Coronary artery (tissue), 2 donors: ENCODE results near the gene TASP1.
"Not testable (repeated sequence)": the region's sequence is repeated elsewhere in the genome, so short reads cannot be mapped to it uniquely, and the experiment has no call there.

ENCODE experiments used
- DNase-seq: peaks from one replicate; pipeline ENCODE4 v3.0.0-alpha.2; 2017; ENCODE audit warnings: low spot score
- H3K27ac ChIP-seq, 2 donors: fragments of 200-600 bp; sonication (generic); one replicate each; pipeline ENCODE4 v1.5.1; 2016 to 2019
- H3K4me3 ChIP-seq: fragments of 200-600 bp; sonication (generic); 2 replicates; pipeline ENCODE4 v1.5.1; 2016; ENCODE audit warnings: mild to moderate bottlenecking, moderate library complexity
- CTCF ChIP-seq: fragments of 200-600 bp; sonication (generic); IDR thresholded peaks from one replicate; pipeline ENCODE4 v1.5.1; 2019; ENCODE audit warnings: antibody characterized with exemption

Gene TASP1

GRCh38 chr20:13364278-13365170 lies 274.2 kb downstream of the TASP1 start:
- no peak for TF ChIP-seq CTCF
- no peak overlapping the region for H3K4me3 ChIP-seq

GRCh38 chr20:13363473-13363872 lies 275.3 kb downstream of the TASP1 start:
- no peak for TF ChIP-seq CTCF
- H3K4me3 ChIP-seq = no peak overlapping the region
- no peak for DNase-seq
- no peak overlapping the region for H3K27ac ChIP-seq

More at GRCh38 chr20:13364278-13365170, 274.2 kb downstream of the TASP1 start:
- no peak for DNase-seq
- no peak overlapping the region for H3K27ac ChIP-seq

- not testable (repeated sequence) for H3K4me3 ChIP-seq, DNase-seq, H3K27ac ChIP-seq
Measured at GRCh38 chr20:13362165-13362564, 276.6 kb downstream of the TASP1 start.

- not testable (repeated sequence) for H3K4me3 ChIP-seq, H3K27ac ChIP-seq
Measured at GRCh38 chr20:13358936-13359335, 279.8 kb downstream of the TASP1 start.

GRCh38 chr20:13357782-13358181 lies 280.9 kb downstream of the TASP1 start:
- not testable (repeated sequence) for H3K27ac ChIP-seq, DNase-seq, H3K4me3 ChIP-seq

More at GRCh38 chr20:13358936-13359335, 279.8 kb downstream of the TASP1 start:
- not testable (repeated sequence) for DNase-seq

- Histone ChIP-seq H3K4me3 (no peak overlapping the region), H3K27ac (no peak overlapping the region)
- TF ChIP-seq CTCF = no peak
- no peak for DNase-seq
Measured at GRCh38 chr20:13356591-13356990, 282.1 kb downstream of the TASP1 start.

GRCh38 chr20:13355941-13356486 lies 282.7 kb downstream of the TASP1 start:
- no peak overlapping the region for H3K4me3 ChIP-seq
- no peak overlapping the region for H3K27ac ChIP-seq
- TF ChIP-seq CTCF = no peak
- DNase-seq = no peak

GRCh38 chr20:13355411-13355810 lies 283.3 kb downstream of the TASP1 start:
- H3K4me3 ChIP-seq = no peak overlapping the region
- no peak for DNase-seq
- no peak overlapping the region for H3K27ac ChIP-seq
- TF ChIP-seq CTCF = no peak
